GM18508 (cell line): Measurements from ENCODE around the gene KCNMA1.

Experiments used
- ATAC-seq: cut with Tn5 transposase; IDR thresholded peaks from one replicate; pipeline ENCODE4 v1.9.1; 2021; ENCODE audit warnings: moderate number of reproducible peaks; ENCODE audit not compliant: insufficient read depth, unreplicated experiment

The KCNMA1 gene

GRCh38 chr10:76925636-76926405 lies 711.8 kb downstream of the KCNMA1 start:
- ATAC-seq: no peak

- no peak for ATAC-seq
Measured at GRCh38 chr10:76922666-76923065, 714.9 kb downstream of the KCNMA1 start.

- no peak for ATAC-seq
Measured at GRCh38 chr10:76921383-76922010, 716.1 kb downstream of the KCNMA1 start.

- ATAC-seq: no peak
Measured at GRCh38 chr10:76920581-76920980, 717.0 kb downstream of the KCNMA1 start.

- no peak for ATAC-seq
Measured at GRCh38 chr10:76918106-76918505, 719.5 kb downstream of the KCNMA1 start.

- no peak for ATAC-seq
Measured at GRCh38 chr10:76917071-76917470, 720.5 kb downstream of the KCNMA1 start.

- no peak for ATAC-seq
Measured at GRCh38 chr10:76916536-76916935, 721.1 kb downstream of the KCNMA1 start.

GRCh38 chr10:76915316-76915715 lies 722.3 kb downstream of the KCNMA1 start:
- no peak for ATAC-seq

GRCh38 chr10:76911184-76911583 lies 726.4 kb downstream of the KCNMA1 start:
- ATAC-seq: no peak

- no peak for ATAC-seq
Measured at GRCh38 chr10:76910184-76910962, 727.2 kb downstream of the KCNMA1 start.

- no peak for ATAC-seq
Measured at GRCh38 chr10:76906256-76906655, 731.4 kb downstream of the KCNMA1 start.

- ATAC-seq: no peak
Measured at GRCh38 chr10:76905251-76905650, 732.4 kb downstream of the KCNMA1 start.

- no peak for ATAC-seq
Measured at GRCh38 chr10:76903387-76903945, 734.1 kb downstream of the KCNMA1 start.

GRCh38 chr10:76902949-76903348 lies 734.7 kb downstream of the KCNMA1 start:
- no peak for ATAC-seq

GRCh38 chr10:76901701-76902100 lies 735.9 kb downstream of the KCNMA1 start:
- ATAC-seq: no peak

GRCh38 chr10:76899490-76899889 lies 738.1 kb downstream of the KCNMA1 start:
- no peak for ATAC-seq

- ATAC-seq: no peak
Measured at GRCh38 chr10:76892766-76893479, 744.7 kb downstream of the KCNMA1 start.

GRCh38 chr10:76887223-76888010 lies 750.2 kb downstream of the KCNMA1 start:
- no peak for ATAC-seq

- ATAC-seq: no peak
Measured at GRCh38 chr10:76885816-76886215, 751.8 kb downstream of the KCNMA1 start.
